Measurements from ENCODE around the gene PDK2. TPM values are rescaled to one million over a fixed set of nuclear protein-coding genes. Genes with fewer than 3 reads are reported as not detected.
A peak's percentile ranks its signal among the peaks of the same experiment; 100 is the strongest.

Gene PDK2
- total and polyA plus RNA-seq, 10 of the 15 experiments (the other 5 are each of a cell fraction or from before 2014, with no cell fraction given) = 0.98 to 22.6 (median 12.3) TPM

DNA sequence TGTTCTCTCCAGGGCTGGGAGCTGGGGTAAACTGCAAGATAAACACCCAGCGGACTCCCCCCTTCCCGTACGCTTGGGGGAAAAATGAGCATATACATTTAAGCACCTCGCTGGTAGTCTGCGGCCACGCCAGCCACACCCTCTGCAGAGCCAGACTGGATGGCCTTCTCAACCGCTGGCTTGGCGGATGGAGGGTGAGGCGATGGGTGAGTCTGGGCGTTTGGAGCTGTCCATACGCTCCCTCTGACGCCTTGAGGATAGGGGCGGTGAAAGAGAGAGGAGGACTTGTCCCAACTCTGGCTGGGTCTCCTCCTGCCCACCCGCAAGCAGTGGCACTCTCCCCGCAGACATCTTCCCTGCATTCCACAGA is 38.2 kb upstream of the PDK2 start:
- POLR2A ChIA-PET = interaction anchor here (1.9 kb wide), 1 partner anchor 95 kb away, joined by 5 read pairs; no protein-coding TSS in a partner anchor
- RAD21 ChIA-PET (ENCODE audit: unreplicated experiment) = interaction anchor here (0.7 to 2.1 kb wide), 3 partner anchors 27 to 59 kb away, joined by 3 to 7 read pairs (median 7); no protein-coding TSS in a partner anchor
- Histone ChIP-seq H3K9me3 (replicated peaks; ENCODE audit: control insufficient read depth, insufficient read depth, low read length) (no peaks in the 10 kb centered on the region), H3K27me3 (replicated peaks in 1 of 2; ENCODE audit: control insufficient read depth in 2 of 2, insufficient read depth in 2 of 2, low read length in 1 of 2) (no peaks in the 10 kb centered on the region), H3K27ac (ENCODE audit: control insufficient read depth, insufficient read depth) (no peak overlapping the region), H3K4me3 (peak overlapping the region; percentile 90), H3K36me3 (ENCODE audit: control insufficient read depth in 2 of 2, insufficient read depth in 2 of 2, low read length in 1 of 2) (no peaks in the 10 kb centered on the region), H3K4me2 (ENCODE audit: control insufficient read depth, insufficient read depth) (peak overlapping the region; percentile 97), H3K4me1 (ENCODE audit: control insufficient read depth, insufficient read depth, low read length) (peaks cover 5% of the 10 kb centered on the region; the same call in 1 of the 2 replicates), H3K79me2 (ENCODE audit: control insufficient read depth, insufficient read depth, low read length) (no peaks in the 10 kb centered on the region), H2AFZ (ENCODE audit: control insufficient read depth, low read depth, low read length) (peak overlapping the region; percentile 94), H3K9ac (ENCODE audit: control insufficient read depth, insufficient read depth, low read length) (no peak overlapping the region; the same call in 1 of the 2 replicates), H4K20me1 (ENCODE audit: control insufficient read depth, insufficient read depth) (no peaks in the 10 kb centered on the region)
- ATAC-seq (peak; percentile 23), FAIRE-seq (no peak), DNase-seq (ENCODE audit: low read depth, low spot score) (no peak)
- intact Hi-C loops (cut with micrococcal nuclease; ENCODE audit: unreplicated experiment) (loop anchor here (1.0 to 2.0 kb wide), 2 partner anchors 23 to 38 kb away; partner anchors contain the start of gene PDK2), in situ Hi-C loops (cut with MboI) (no loop called here)
- SMC1A ChIA-PET (ENCODE audit: uncharacterized antibody, unreplicated experiment) = interaction anchor here (0.9 to 3.1 kb wide), 5 partner anchors 25 to 59 kb away, joined by 3 to 7 read pairs (median 4); partner anchors contain the start of gene PDK2
- 27% methylated on average over 15 of the region's 15 CpGs for WGBS (ENCODE audit: insufficient coverage, insufficient replicate concordance, low lambda C conversion rate, missing lambda C conversion rate)
- no TSS peak for BruUV-seq (replicated peaks)
- TF ChIP-seq, protein P1, sequence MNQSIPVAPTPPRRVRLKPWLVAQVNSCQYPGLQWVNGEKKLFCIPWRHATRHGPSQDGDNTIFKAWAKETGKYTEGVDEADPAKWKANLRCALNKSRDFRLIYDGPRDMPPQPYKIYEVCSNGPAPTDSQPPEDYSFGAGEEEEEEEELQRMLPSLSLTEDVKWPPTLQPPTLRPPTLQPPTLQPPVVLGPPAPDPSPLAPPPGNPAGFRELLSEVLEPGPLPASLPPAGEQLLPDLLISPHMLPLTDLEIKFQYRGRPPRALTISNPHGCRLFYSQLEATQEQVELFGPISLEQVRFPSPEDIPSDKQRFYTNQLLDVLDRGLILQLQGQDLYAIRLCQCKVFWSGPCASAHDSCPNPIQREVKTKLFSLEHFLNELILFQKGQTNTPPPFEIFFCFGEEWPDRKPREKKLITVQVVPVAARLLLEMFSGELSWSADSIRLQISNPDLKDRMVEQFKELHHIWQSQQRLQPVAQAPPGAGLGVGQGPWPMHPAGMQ (IDR thresholded peaks at IDR 0.05; ENCODE audit: borderline replicate concordance) = no peak
- TF ChIP-seq, protein P2, sequence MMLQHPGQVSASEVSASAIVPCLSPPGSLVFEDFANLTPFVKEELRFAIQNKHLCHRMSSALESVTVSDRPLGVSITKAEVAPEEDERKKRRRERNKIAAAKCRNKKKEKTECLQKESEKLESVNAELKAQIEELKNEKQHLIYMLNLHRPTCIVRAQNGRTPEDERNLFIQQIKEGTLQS (IDR thresholded peaks at IDR 0.05; ENCODE audit: borderline replicate concordance, extremely low read depth, low read depth, low read length) = no peak
- TF ChIP-seq, protein P3, sequence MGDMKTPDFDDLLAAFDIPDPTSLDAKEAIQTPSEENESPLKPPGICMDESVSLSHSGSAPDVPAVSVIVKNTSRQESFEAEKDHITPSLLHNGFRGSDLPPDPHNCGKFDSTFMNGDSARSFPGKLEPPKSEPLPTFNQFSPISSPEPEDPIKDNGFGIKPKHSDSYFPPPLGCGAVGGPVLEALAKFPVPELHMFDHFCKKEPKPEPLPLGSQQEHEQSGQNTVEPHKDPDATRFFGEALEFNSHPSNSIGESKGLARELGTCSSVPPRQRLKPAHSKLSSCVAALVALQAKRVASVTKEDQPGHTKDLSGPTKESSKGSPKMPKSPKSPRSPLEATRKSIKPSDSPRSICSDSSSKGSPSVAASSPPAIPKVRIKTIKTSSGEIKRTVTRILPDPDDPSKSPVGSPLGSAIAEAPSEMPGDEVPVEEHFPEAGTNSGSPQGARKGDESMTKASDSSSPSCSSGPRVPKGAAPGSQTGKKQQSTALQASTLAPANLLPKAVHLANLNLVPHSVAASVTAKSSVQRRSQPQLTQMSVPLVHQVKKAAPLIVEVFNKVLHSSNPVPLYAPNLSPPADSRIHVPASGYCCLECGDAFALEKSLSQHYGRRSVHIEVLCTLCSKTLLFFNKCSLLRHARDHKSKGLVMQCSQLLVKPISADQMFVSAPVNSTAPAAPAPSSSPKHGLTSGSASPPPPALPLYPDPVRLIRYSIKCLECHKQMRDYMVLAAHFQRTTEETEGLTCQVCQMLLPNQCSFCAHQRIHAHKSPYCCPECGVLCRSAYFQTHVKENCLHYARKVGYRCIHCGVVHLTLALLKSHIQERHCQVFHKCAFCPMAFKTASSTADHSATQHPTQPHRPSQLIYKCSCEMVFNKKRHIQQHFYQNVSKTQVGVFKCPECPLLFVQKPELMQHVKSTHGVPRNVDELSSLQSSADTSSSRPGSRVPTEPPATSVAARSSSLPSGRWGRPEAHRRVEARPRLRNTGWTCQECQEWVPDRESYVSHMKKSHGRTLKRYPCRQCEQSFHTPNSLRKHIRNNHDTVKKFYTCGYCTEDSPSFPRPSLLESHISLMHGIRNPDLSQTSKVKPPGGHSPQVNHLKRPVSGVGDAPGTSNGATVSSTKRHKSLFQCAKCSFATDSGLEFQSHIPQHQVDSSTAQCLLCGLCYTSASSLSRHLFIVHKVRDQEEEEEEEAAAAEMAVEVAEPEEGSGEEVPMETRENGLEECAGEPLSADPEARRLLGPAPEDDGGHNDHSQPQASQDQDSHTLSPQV (IDR thresholded peaks at IDR 0.05) = no peak
- no peak for TF ChIP-seq IKZF2 (IDR thresholded peaks at IDR 0.05)
- no peak for TF ChIP-seq BACH1 (IDR thresholded peaks at IDR 0.05; ENCODE audit: borderline replicate concordance)
- TF ChIP-seq NBN (IDR thresholded peaks at IDR 0.05) = no peak
- TF ChIP-seq DPF2 (IDR thresholded peaks at IDR 0.05) = no peak
- CTCF ChIA-PET = interaction anchor here (0.7 to 6.4 kb wide), 15 partner anchors 9 to 410 kb away, joined by 3 to 38 read pairs (median 5); partner anchors contain the start of gene PDK2
